IMR-90 (cell line): ENCODE measurements around the gene GAS2L2. TPM values are rescaled to one million over a fixed set of nuclear protein-coding genes. Genes with fewer than 3 reads are reported as not detected.
A peak's percentile ranks its signal among the peaks of the same experiment; 100 is the strongest.

Experiments used
- ATAC-seq: fragments of 200-7000 bp; cut with Tn5 transposase; 2 replicates; pipeline ENCODE4 v1.9.1; 2020; ENCODE audit warnings: low read depth, mild to moderate bottlenecking, moderate library complexity
- BruUV-seq: library from RNA; stranded (reverse); fragments of 400-500 nt; replicated peaks from 2 replicates; lab custom pipeline; 2021; lab: Mats Ljungman, UMichigan
- CTCF ChIA-PET: fragments of 300-600 bp; formaldehyde crosslinking; extraction: SDS; loops from one replicate; lab custom pipeline; 2021; ENCODE audit warnings: antibody characterized with exemption; lab: Yijun Ruan, JAX
- POLR2A ChIA-PET: fragments of 300-600 bp; sonication (Branson Sonifier 250); formaldehyde crosslinking; loops from one replicate; lab custom pipeline; 2022; ENCODE audit warnings: antibody characterized with exemption; ENCODE audit not compliant: unreplicated experiment; lab: Charles Lee
- DNase-seq: peaks from one replicate; pipeline ENCODE4 v3.0.0; 2013
- H2AFZ ChIP-seq: replicated peaks from 2 replicates; pipeline ENCODE3; 2013; ENCODE audit warnings: low read length, mild to moderate bottlenecking; ENCODE audit not compliant: poor library complexity
- H2AK5ac ChIP-seq: 2 replicates; pipeline ENCODE4 v1.6.1; 2013; ENCODE audit warnings: low read depth, low read length, inconsistent platforms
- H2AK9ac ChIP-seq: replicated peaks from 2 replicates; pipeline ENCODE3; 2013; ENCODE audit warnings: mild to moderate bottlenecking, low read depth, low read length, moderate library complexity; ENCODE audit not compliant: poor library complexity
- H2BK120ac ChIP-seq: 2 replicates; pipeline ENCODE4 v1.6.1; 2013; ENCODE audit warnings: low read depth, low read length, inconsistent platforms
- H2BK15ac ChIP-seq: 3 replicates; pipeline ENCODE4 v1.6.1; 2013; ENCODE audit warnings: low read depth, low read length, inconsistent platforms
- H2BK20ac ChIP-seq: 2 replicates; pipeline ENCODE4 v1.6.1; 2013; ENCODE audit warnings: low read depth, mild to moderate bottlenecking, inconsistent platforms, low read length, moderate library complexity
- H2BK5ac ChIP-seq: 2 replicates; pipeline ENCODE4 v1.6.1; 2013; ENCODE audit warnings: mild to moderate bottlenecking, low read depth, low read length, inconsistent platforms; ENCODE audit not compliant: poor library complexity, severe bottlenecking
- H3K14ac ChIP-seq: replicated peaks from 2 replicates; pipeline ENCODE4 v1.6.1; 2013; ENCODE audit warnings: low read depth, low read length, inconsistent platforms
- H3K18ac ChIP-seq: 2 replicates; pipeline ENCODE4 v1.6.1; 2013; ENCODE audit warnings: low read depth, low read length, control low read depth
- H3K23ac ChIP-seq: 2 replicates; pipeline ENCODE4 v1.6.1; 2013; ENCODE audit warnings: low read depth, low read length, inconsistent platforms
- H3K27ac ChIP-seq: 2 replicates; pipeline ENCODE4 v1.5.1; 2013; ENCODE audit warnings: mild to moderate bottlenecking, control low read depth, low read length; ENCODE audit not compliant: insufficient read depth
- H3K27me3 ChIP-seq: 2 replicates; pipeline ENCODE4 v1.6.1; 2013; ENCODE audit warnings: low read length; ENCODE audit not compliant: control insufficient read depth, insufficient read depth
- H3K36me3 ChIP-seq: 2 replicates; pipeline ENCODE4 v1.6.1; 2013; ENCODE audit warnings: low read length, mixed read lengths; ENCODE audit not compliant: control insufficient read depth, insufficient read depth
- H3K4ac ChIP-seq: 2 replicates; pipeline ENCODE4 v1.6.1; 2013; ENCODE audit warnings: low read depth, low read length, inconsistent platforms
- H3K4me1 ChIP-seq: 2 replicates; pipeline ENCODE4 v1.6.1; 2013; ENCODE audit warnings: low read length, mixed read lengths; ENCODE audit not compliant: control insufficient read depth, insufficient read depth
- H3K4me2 ChIP-seq: 2 replicates; pipeline ENCODE4 v1.6.1; 2013; ENCODE audit warnings: low read depth, mild to moderate bottlenecking, control low read depth, low read length, moderate library complexity
- H3K4me3 ChIP-seq: 2 replicates; pipeline ENCODE4 v1.5.1; 2013; ENCODE audit warnings: low read depth, mild to moderate bottlenecking, control low read depth, low read length, moderate library complexity; ENCODE audit not compliant: insufficient read depth
- H3K56ac ChIP-seq: 2 replicates; pipeline ENCODE4 v1.6.1; 2013; ENCODE audit warnings: low read length, inconsistent platforms; ENCODE audit not compliant: insufficient read depth; ENCODE audit errors: extremely low read depth
- H3K79me1 ChIP-seq, 2 experiments: 2 replicates each; pipeline ENCODE4 v1.6.1; 2013; ENCODE audit warnings: low read length in 2 of 2, inconsistent platforms in 1 of 2, low read depth in 1 of 2
- H3K9ac ChIP-seq: 2 replicates; pipeline ENCODE4 v1.6.1; 2013; ENCODE audit warnings: low read depth, low read length, control low read depth
- H3K9me1 ChIP-seq: 2 replicates; pipeline ENCODE4 v1.6.1; 2013; ENCODE audit warnings: low read length, inconsistent platforms; ENCODE audit not compliant: insufficient read depth
- H3K9me3 ChIP-seq: 2 replicates; pipeline ENCODE4 v1.6.1; 2013; ENCODE audit warnings: low read length; ENCODE audit not compliant: control insufficient read depth, insufficient read depth
- H4K20me1 ChIP-seq: 2 replicates; pipeline ENCODE4 v1.6.1; 2013; ENCODE audit warnings: low read length, inconsistent platforms; ENCODE audit not compliant: insufficient read depth
- H4K5ac ChIP-seq: 2 replicates; pipeline ENCODE4 v1.6.1; 2013; ENCODE audit warnings: mild to moderate bottlenecking, low read depth, low read length, control low read depth
- H4K8ac ChIP-seq, 2 experiments: 2 replicates each; pipeline ENCODE4 v1.6.1; 2013; ENCODE audit warnings: low read depth in 2 of 2, low read length in 2 of 2, control low read depth in 1 of 2, inconsistent platforms in 1 of 2
- H4K91ac ChIP-seq: 2 replicates; pipeline ENCODE4 v1.6.1; 2013; ENCODE audit warnings: low read depth, low read length, inconsistent platforms; ENCODE audit not compliant: insufficient read depth
- BHLHE40 ChIP-seq: fragments of 150-350 bp; IDR thresholded peaks from 2 replicates; pipeline ENCODE4 v1.6.1; 2016; ENCODE audit warnings: mild to moderate bottlenecking, low read depth, low read length
- CEBPB ChIP-seq: IDR thresholded peaks from 2 replicates; pipeline ENCODE4 v1.6.1; 2012; ENCODE audit warnings: low read depth, low read length, improper control_type of control experiment
- WGBS, 2 experiments: methylation state at CpG; one replicate each; pipeline versions ENCODE4 v1.1.5 to v1.1.7; 2013; ENCODE audit warnings: missing lambda C conversion rate in 2 of 2; ENCODE audit not compliant: insufficient read length in 1 of 2; ENCODE audit errors: extremely low coverage in 2 of 2; 5-methylcytosine and 5-hydroxymethylcytosine counted together
- dilution Hi-C: fragments of 300-500 bp; cut with HindIII; formaldehyde crosslinking; loops from one replicate; pipeline ENCODE4 v1.14.3; 2018; ENCODE audit warnings: low sequenced_read_pairs; ENCODE audit not compliant: unreplicated experiment
- in situ Hi-C: fragments of 300-500 bp; cut with MboI; formaldehyde crosslinking; loops from 3 replicates; pipeline ENCODE4 v1.14.3; 2019; ENCODE audit warnings: low sequenced_read_pairs, inconsistent platforms, mixed read lengths
- intact Hi-C: fragments of 100-400 bp; cut with micrococcal nuclease; formaldehyde crosslinking; loops from 2 replicates; pipeline ENCODE4 v1.10.0; 2022
- polyA plus RNA-seq, 3 experiments: library from polyadenylated mRNA; depleted of rRNA; stranded (reverse); fragments of >200 nt; gene quantifications; 2 replicates each; pipeline ENCODE4 v1.2.3, GENCODE V29; 2012; ENCODE audit warnings: low replicate concordance in 1 of 3
- total RNA-seq: library from RNA; depleted of rRNA; stranded (reverse); fragments of >200 nt; gene quantifications from 2 replicates; pipeline ENCODE4 v1.2.3, GENCODE V29; 2012

The GAS2L2 gene
- total and polyA plus RNA-seq, 2 of the 4 experiments (the other 2 are of a cell fraction) = 0.02 TPM; not detected in 1

DNA sequence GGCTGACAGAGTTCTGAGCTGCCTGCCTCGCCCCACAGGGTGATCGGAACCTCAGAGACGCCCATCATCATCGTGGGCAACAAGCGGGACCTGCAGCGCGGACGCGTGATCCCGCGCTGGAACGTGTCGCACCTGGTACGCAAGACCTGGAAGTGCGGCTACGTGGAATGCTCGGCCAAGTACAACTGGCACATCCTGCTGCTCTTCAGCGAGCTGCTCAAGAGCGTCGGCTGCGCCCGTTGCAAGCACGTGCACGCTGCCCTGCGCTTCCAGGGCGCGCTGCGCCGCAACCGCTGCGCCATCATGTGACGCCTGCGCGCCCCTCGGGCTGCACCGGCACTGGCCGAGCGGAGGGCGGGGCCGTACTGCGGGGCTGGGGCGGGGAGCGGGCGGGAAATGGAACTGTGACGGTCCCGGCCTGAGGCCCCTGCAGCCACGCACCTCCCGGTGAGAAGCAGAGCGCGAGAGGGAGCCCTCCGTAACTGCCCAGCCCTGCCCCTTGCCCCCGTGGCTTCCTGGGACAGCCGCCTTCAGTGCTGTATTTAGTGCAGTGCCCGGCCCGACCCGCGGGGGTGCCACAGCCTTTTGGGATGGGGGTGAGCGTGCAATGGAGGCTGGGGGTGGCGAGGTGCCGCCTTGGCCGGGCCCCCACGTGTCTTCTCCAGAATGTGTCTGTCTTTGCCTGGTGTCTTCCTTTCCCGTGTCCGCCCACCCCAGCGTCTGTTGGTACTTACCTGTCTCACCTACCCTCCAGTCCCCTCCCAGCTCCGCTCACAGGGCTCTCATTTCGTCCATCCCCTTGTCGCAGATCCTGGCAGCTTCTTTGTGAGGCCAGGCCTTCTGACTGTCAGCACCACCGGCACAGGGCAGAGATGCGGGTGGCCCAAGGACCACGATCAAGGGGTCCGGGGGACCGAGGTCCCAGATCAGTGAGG lies 11.8 kb downstream of the GAS2L2 start:
- H3K4me1 ChIP-seq = no peaks in the 10 kb centered on the region
- ATAC-seq (peak; percentile 48; the same call in 1 of the 2 replicates), DNase-seq (no peak)
- H2BK20ac ChIP-seq = no peak overlapping the region
- H3K9me1 ChIP-seq = peaks cover 2% of the 10 kb centered on the region; the same call in 1 of the 2 replicates
- H3K27ac ChIP-seq = no peak overlapping the region
- no peak overlapping the region for H3K14ac ChIP-seq
- H3K4me2 ChIP-seq = no peak overlapping the region
- H2AFZ ChIP-seq = no peak overlapping the region
- no peak overlapping the region for H2BK120ac ChIP-seq
- ChIA-PET POLR2A (no interaction called here), CTCF (no interaction called here)
- no peak overlapping the region for H2BK15ac ChIP-seq
- dilution Hi-C loops = no loop called here
- peaks cover 12% of the 10 kb centered on the region for H4K20me1 ChIP-seq
- no peak overlapping the region for H3K18ac ChIP-seq
- H3K36me3 ChIP-seq = no peaks in the 10 kb centered on the region
- H2AK9ac ChIP-seq = no peak overlapping the region
- BruUV-seq = no TSS peak
- H3K4me3 ChIP-seq = no peak overlapping the region
- no peak overlapping the region; the same call in 1 of the 2 replicates for H3K23ac ChIP-seq
- H3K27me3 ChIP-seq = peaks cover 43% of the 10 kb centered on the region
- H3K4ac ChIP-seq = no peak overlapping the region
- H3K9ac ChIP-seq = no peak overlapping the region
- in situ Hi-C loops = loop anchor here (25.0 kb wide), 1 partner anchor 379 kb away; the partner anchor contains the start of gene SLFN11
- H2BK5ac ChIP-seq = no peak overlapping the region
- TF ChIP-seq CEBPB = no peak
- TF ChIP-seq BHLHE40 = peak; percentile 36; the same call in 1 of the 2 replicates
- H4K91ac ChIP-seq = no peak overlapping the region
- H3K9me3 ChIP-seq = no peaks in the 10 kb centered on the region
- no peaks in the 10 kb centered on the region for H3K79me1 ChIP-seq
- WGBS, 2 experiments = 21% methylated on average over 13 of the region's 73 CpGs; no CpG with 5 or more reads in 1 of the 2 experiments
- intact Hi-C loops = loop anchor here (10.0 kb wide), 2 partner anchors 306 to 496 kb away; partner anchors contain the start of genes SLFN12 and SLFN5
- H3K56ac ChIP-seq = no peak overlapping the region
- H4K8ac ChIP-seq = no peak overlapping the region
- H2AK5ac ChIP-seq = no peak overlapping the region
- no peak overlapping the region for H4K5ac ChIP-seq
